Retinal pigment epithelial cell (primary cell): ENCODE data around the gene ASB1.
"Not testable (repeated sequence)": the region's sequence is repeated elsewhere in the genome, so short reads cannot be mapped to it uniquely, and the experiment has no call there.

Experiments
- DNase-seq: peaks from one replicate; pipeline ENCODE4 v3.0.0-alpha.2; 2010; ENCODE audit warnings: low read depth
- H3K4me3 ChIP-seq: 2 replicates; pipeline ENCODE4 v1.5.1; 2011; ENCODE audit warnings: mild to moderate bottlenecking, low read length, control low read depth, moderate library complexity
- TF ChIP-seq, protein P1 (sequence below): conservative IDR thresholded peaks from 2 replicates; pipeline ENCODE4 v1.5.1; 2011; ENCODE audit warnings: low read depth, low read length, control low read depth, inconsistent platforms

ASB1 gene

DNA sequence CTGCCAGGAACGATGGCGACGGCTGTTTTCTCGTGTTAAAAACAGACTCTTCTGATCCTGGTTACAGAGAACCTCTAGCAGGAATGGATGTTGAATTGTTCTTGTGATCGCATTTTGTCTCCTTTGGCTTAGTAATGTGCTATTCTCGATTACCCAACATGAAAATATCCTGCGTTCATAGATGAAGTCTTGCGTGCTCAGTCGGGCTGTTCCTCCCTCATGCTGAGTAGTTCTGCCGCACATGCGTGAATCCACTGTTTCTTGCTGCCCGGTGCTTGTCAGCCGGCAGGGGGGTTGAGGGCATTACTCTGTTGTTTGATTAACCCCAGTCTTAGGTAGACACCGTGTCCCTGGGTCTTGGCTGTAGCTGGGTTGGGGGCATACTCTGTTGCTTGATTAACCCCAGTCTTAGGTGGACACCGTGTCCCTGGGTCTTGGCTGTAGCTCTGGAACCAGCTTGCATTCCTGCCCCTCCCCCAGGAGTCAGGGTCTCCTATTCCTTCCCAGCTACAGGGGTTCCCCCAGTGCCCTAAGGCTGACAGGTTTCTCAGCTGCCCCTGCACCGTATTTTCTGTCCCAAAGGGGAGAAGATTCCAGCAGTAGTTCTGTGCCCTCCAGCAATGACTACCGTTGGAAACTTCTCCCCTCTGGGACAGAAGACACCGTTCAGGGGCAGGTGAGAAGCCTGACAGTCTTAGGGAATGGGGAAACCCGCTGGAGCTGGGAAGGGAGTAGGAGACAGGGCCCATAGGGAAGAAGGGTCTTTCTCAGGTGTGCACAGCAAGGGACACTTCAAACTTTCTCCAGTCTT, 22.1 kb upstream of the ASB1 start:
- DNase-seq: no peak
- TF ChIP-seq, protein P1, sequence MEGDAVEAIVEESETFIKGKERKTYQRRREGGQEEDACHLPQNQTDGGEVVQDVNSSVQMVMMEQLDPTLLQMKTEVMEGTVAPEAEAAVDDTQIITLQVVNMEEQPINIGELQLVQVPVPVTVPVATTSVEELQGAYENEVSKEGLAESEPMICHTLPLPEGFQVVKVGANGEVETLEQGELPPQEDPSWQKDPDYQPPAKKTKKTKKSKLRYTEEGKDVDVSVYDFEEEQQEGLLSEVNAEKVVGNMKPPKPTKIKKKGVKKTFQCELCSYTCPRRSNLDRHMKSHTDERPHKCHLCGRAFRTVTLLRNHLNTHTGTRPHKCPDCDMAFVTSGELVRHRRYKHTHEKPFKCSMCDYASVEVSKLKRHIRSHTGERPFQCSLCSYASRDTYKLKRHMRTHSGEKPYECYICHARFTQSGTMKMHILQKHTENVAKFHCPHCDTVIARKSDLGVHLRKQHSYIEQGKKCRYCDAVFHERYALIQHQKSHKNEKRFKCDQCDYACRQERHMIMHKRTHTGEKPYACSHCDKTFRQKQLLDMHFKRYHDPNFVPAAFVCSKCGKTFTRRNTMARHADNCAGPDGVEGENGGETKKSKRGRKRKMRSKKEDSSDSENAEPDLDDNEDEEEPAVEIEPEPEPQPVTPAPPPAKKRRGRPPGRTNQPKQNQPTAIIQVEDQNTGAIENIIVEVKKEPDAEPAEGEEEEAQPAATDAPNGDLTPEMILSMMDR: no peak

DNA sequence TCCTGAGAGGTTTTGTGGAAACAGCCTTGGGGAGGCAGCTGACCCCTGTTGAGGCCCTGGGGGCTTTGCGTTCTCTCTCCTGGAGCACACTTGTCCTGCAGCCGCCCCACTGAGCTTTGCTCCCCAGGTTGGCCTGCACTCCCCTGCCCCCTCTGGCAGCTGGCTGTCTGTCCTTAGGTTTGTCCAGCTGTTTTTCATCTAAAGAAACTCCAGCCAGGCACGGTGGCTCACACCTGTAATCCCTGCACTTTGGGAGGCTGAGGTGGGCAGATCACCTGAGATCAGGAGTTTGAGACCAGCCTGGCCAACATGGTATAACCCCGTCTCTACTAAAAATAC, 21.5 kb upstream of the ASB1 start:
- DNase-seq, H3K4me3 ChIP-seq: not testable (repeated sequence)

More for the DNA sequence above, 22.1 kb upstream of the ASB1 start:
- no peak overlapping the region for H3K4me3 ChIP-seq

DNA sequence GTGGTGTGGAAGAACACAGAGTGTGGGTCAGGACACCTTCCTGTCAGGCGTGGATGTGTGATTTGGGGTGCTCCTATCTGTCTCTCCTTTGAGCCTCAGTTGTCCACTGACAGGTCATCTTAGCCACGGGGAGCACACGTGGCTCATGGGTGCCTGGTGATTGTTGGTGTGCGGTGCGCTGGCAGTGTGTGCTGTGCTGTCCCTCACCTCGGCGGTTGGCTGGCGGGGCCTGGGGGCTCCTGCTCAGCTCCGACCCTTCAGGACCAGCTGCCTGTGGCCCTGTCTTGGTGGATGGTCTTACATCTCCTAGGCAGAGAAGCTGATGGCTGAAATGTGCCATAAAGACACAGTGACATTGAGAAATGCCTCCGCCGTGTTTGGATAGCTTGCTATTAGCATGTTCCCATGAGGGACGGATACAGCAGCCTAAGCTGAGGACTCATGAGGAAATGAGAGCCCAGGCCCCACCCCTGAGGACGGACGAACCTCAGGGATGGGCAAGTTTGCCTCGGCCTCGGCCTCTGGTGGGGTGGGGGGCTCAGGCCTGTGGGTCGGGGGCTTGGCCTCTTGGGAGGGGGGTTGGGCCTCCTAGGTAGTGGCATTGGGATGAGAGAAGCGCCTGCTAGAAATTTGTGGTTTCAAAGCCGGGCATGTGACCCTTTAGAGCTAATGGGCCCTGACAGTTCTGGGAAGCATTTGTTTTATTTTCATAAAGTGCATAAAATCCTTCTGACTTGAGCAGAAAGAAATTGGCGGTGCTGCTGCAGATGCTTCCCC, 20.3 kb upstream of the ASB1 start:
- TF ChIP-seq, protein P1: no peak

DNA sequence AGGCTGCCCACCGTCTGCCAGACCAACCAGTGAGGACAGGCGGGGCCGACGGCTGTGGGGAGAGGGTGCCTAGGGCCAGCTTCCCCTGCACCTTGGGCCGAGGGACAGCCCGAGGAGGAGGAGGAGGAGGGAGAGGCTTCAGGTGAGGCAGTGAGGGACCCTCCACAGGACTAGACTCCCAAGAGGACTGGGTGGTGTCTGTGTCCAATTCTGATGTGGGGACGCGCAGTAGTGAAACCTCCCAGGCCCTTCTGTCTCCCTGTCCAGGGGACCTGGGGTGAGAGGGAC, 19.8 kb upstream of the ASB1 start:
- TF ChIP-seq, protein P1: no peak
- no peak overlapping the region for H3K4me3 ChIP-seq
- DNase-seq: no peak

More for the DNA sequence above, 20.3 kb upstream of the ASB1 start:
- DNase-seq: no peak
- H3K4me3 ChIP-seq: no peak overlapping the region

DNA sequence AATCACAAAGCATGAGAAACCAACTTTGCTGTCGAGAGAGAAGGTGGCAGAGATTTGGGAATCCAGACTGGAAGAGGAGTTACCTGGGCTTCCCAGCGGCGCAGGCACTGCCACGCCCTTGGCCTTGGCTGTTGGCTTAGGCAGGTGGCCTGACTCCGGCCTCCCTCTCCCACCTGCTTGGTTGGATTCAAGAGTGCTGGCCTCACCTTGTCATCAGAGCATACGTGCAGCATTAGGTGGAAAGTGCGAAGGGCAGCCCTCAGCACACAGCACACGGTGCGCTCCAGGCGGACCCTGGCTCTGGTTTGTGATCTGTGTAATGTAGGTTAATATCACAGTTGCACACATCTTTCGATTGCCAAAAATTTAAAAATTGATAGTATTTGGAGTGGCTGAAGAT, 19.2 kb upstream of the ASB1 start:
- TF ChIP-seq, protein P1: no peak
- H3K4me3 ChIP-seq: no peak overlapping the region
- DNase-seq: no peak

DNA sequence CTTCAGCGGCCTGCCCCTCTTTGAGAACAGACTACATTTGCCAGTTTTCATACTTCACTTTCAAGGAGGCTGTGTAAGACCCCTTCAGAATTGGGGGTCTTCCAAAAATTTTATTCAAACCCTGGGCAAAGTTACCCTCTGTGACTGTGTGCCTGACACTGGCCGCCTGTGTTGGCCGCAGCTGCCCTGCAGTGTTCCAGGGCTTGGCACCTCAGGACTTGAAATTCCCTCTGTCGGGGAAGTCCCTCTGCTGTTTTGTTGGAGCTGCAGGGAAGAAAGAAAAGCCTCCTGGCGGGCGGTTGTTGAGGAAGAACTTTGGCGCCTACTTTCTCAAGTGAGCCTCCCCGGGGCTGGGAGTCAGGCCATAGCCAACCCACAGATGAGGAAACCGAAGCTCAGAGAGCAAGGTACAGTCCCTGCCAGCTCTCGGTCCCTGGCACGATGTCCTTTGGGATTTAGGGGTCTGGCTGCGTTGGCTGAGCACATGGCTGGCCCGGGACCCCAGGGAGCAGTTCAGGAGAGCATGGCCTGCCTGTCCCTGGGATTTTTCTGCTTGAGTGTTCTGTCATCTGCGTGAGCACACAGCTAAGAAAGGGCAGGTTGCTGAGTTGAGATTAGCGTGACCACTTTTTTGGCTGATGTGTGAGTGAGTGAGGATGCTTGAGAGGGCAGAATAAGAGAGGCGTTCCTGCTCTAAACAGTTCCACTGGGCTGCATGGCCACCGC, 17.9 kb upstream of the ASB1 start:
- TF ChIP-seq, protein P1: no peak

DNA sequence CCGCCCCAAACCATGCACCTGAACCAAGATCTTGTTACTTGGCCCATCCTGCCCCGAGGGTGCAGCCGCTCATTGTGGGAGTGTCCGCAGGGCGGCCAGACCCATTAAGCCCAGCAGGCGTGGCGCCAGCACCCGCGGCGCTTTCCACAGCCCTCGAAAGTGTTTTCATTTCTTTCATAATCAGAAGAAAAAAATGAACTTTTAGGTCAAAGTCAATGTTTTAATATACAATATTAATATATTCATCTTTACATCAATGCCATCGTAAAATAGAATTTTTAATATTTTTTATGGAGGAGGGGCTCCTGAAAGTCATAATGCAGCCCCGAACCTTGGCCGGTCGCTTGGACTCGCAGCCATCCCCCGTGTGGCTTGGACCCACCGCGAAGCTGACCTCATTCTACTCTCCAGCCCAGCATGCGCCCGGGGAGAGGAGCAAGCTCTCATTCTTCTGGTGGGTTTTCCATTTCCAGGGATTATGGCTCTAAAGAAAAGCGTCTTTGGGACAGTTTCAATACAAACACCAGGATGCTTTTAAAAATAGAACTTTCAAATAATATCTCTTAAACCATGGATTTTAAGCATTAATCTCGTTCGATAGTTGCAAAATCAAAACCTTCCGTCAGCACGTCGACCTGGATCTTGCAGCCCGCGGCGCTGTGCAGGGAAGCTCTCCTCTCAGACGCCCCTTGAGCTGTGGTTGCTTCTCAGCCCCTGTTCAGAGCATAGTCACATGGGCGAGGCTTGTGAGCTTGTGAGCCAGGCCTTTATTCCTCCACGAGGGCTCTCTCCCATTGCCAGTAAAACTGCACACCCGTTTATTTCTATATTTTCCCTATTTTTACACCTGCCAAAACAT, 17.2 kb upstream of the ASB1 start:
- TF ChIP-seq, protein P1: no peak
- no peak for DNase-seq
- no peak overlapping the region for H3K4me3 ChIP-seq

More for the DNA sequence above, 17.9 kb upstream of the ASB1 start:
- no peak overlapping the region for H3K4me3 ChIP-seq
- no peak for DNase-seq
